ENCODE results near the gene PTDSS2.
"Not testable (repeated sequence)": the region's sequence is repeated elsewhere in the genome, so short reads cannot be mapped to it uniquely, and the experiment has no call there.

The PTDSS2 gene

DNA sequence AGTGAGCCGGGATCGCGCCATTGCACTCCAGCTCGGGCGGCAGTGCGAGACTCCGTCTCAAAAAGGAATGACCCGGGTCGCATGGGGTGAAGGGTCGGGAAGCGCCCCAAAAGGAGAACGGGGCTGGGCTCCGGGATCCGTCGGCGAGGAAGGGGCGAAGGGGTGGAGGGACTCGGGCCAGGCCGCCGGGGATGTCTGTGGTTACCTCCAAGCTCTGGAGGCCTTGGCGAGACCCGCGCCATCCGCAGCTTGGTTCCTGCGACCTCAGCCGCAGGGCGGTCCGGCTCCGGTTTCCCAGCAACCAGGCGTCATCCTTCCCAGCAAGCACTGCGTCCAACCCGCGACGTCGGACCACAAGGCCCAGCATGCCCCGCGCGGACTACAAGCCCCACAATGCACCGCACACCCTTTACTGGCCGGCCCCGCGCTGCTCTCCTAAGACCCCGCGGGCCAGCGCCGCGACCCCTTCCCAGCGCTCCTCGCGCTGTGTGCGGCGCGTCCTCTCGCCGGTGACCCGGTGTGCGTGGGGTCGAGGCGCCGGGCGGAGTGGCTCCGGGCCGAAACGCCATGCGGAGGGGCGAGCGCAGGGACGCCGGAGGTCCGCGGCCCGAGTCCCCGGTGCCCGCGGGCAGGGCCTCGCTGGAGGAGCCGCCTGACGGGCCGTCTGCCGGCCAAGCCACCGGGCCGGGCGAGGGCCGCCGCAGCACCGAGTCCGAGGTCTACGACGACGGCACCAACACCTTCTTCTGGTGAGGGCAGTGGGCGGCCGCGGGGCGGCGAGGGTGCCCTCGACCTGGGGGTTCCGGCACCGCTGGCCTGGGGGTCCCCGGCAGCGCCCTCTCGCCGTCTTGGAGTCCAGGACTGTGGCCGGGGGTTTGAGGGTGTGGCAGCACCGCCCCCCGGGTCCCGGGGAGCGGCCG is at the start of gene PTDSS2:
Gene PTDSS2, plus strand, starts transcription at position 391 of the 920 bp plus-strand sequence. Its CDS starts 177 bp downstream, at position 568.
- peak; percentile 89 for DNase-seq (ENCODE audit: low read depth)

- DNase-seq (ENCODE audit: low read depth), result not testable (repeated sequence)
Measured at GRCh38 chr11:401196-401595, 48.9 kb upstream of the PTDSS2 start.

DNA sequence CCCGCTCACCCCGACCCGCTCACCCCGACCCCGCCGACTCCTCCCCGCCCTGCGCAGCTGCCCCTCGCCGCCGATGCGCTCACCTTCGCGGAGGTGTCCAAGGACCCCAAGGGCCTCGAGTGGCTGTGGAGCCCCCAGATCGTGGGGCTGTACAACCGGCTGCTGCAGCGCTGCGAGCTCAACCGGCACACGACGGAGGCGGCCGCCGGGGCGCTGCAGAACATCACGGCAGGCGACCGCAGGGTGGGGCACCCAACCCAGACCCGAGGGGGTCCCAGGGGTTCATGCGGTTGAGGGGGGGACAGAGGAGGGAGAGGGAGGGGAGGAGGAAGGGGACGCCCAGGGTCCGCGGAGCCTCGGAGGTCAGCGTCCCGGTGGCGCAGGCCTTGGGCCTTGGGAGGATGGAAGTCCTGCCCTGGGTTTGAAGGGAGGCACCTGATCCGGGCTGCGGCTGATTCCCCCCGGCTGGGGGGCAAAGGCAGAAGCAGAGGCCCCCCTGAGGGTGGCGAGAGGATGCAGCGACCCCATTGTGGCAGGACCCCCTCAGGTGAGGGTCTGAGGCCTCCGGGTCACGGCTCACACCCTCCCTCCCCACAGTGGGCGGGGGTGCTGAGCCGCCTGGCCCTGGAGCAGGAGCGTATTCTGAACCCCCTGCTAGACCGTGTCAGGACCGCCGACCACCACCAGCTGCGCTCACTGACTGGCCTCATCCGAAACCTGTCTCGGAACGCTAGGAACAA is 46.9 kb upstream of the PTDSS2 start:
- no peak for DNase-seq (ENCODE audit: low read depth)

DNA sequence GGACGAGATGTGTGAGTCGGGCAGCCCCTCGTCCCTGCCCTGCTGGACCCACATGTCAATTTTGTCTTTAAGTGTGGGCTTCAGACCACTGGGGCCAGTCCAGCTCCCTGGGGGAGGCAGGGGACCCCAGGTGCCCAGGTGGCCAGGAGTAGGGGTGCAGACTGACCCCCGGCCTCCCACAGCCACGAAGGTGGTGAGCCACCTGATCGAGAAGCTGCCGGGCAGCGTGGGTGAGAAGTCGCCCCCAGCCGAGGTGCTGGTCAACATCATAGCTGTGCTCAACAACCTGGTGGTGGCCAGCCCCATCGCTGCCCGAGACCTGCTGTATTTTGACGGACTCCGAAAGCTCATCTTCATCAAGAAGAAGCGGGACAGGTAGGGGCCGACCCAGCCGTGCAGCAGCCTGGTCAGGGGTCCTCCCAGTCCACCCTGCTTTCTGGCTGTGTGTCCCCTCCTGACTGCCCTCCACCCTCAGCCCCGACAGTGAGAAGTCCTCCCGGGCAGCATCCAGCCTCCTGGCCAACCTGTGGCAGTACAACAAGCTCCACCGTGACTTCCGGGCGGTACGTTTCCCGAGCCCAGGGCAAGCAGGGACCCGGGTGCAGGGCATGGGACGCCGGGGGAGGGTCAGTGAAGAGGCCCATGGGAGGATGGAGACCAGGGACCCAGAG is 46.2 kb upstream of the PTDSS2 start:
- DNase-seq (ENCODE audit: low read depth), result no peak

DNA sequence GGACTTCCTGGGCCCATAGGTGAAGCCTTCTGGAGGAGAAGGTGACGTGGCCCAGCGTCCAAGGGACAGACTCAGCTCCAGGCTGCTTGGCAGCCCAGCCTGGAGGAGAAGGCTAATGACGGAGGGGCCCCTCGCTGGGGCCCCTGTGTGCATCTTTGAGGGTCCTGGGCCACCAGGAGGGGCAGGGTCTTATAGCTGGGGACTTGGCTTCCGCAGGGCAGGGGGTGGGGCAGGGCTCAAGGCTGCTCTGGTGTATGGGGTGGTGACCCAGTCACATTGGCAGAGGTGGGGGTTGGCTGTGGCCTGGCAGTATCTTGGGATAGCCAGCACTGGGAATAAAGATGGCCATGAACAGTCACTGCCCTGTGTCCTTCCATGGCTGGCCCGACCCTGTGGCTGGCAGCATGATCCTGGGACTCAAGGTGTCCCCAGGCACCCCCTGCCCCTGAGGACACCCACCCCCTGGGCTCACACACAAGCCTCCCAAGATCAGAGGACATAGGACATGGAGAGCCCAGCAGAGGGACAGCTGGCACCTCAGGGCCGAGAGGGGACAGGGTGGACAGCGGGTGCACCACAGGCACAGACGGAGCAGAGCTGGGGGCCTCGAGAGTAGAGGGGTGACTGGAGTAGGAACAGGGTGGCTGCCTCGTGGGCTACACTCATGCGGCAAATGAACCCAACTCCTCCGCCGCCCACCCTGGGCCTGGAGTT is 45.4 kb upstream of the PTDSS2 start:
- no peak for DNase-seq (ENCODE audit: low read depth)

DNA sequence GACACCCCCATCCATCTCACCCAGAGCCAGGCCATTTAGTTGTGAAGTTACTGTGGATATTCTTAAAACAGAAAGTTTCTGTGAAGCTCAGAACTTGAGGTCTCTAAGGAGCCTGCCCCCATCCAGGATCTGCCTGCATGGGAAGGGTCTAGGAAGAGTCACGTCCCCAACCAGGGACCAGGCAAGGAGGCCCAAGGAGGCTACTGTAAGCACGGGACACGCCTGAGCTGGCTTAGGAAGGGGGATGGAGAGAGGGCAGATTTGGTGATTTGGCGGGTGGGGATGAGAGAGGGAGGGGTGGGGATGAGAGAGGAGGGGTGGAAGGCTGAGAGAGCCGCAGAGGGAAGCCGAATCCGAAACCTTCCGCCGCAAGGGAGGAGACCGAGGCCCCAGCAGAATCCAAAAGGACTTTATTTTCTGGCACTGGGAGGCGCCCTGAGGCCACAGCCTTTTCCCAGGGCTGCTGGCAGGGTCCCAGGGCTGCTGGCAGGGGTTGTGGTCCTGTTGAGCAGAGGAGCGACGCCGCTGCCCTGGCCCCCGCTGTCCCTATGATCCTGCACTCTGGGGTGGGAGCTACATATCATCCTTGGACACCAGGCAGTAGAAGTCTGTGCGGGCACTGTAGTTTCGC is 44.6 kb upstream of the PTDSS2 start:
- DNase-seq (ENCODE audit: low read depth), result no peak

DNA sequence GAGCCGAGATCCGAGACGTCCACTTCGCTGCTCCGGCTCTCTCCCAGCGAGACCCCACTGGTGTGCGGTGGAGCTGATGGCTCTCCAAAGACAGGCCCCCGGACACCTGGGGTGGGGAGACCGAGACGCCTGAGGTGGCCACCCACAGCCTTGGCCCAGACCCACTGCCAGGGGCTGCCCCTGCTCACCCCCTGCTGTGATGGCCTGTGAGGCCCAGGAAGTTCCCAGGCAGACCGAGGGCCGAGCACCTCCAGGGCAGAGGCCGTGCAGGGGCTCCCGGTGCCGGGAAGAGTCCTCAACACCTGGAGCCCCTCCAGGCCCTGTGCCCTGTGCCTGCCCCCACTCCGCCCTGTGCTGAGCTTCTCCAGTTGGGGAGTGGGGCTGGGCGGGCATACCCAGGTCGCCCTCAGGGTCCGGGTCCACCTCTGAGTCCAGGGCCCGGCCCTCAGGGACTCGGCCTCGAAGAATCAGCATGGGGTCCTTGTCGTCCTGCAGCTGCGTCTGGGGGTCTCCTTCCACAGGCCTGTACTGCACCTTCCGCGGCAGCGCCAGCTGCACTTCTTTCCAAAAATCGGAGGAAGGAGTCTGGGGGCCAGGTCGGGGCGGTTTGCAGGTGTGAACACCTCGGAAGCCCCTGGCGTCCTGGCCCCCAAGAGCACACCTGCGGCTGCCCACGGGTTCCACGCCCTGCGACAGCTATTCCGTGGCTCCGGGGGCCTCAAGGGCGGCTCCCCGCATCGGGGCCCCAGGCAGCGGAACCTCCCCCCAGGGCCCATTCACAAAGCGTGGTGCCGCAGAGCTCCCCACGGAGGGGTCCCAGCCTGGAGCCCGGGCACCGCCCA is 43.9 kb upstream of the PTDSS2 start:
- DNase-seq (ENCODE audit: low read depth), result no peak

DNA sequence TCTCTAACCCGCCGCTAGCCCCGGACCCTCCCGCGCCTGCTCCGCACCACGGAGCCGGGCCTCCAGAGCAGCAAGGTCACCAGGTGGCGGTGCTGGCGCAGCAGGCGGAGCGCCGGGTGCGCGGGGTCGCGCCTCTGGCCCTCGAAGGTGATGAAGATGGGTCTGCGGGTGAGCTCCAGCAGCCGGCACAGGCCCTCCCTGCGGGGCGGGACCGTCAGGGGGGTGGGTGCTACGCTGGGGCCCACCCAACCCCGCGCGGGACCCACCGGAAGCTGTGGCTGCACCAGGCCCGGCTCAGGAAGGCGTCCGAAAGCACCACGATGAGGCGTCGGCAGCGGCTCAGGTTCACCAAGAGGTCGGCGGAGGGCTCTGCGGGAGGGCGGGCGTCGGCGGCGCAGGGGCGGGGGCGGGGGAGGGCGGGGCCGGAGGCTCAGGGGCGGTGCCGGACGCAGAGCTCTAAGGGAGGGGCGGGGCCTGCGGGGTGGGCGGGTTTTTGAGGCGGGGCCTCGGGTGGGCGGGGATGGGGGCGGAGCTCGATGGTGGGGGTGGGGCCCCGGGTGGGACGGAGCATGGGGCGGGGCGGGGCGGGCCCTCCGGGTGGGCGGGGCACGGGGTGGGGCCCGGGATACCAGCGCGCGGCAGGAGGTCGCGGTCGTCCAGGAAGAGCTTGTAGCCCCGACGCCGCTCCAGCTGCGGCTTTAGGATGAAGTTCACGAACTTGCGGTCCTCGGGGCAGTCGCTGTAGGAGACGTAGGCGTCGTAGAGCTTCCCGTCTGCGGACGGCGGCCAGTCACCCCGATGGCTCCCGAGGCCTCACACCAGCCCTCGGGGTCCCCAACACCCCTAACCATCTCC is 43.1 kb upstream of the PTDSS2 start:
- DNase-seq (ENCODE audit: low read depth), result peak; percentile 95

GRCh38 chr11:407651-408123 is 42.4 kb upstream of the PTDSS2 start:
- DNase-seq (ENCODE audit: low read depth), result no peak

GRCh38 chr11:408154-409007 is 41.7 kb upstream of the PTDSS2 start:
- no peak for DNase-seq (ENCODE audit: low read depth)

GRCh38 chr11:409008-409599 is 41.0 kb upstream of the PTDSS2 start:
- DNase-seq (ENCODE audit: low read depth), result no peak

DNA sequence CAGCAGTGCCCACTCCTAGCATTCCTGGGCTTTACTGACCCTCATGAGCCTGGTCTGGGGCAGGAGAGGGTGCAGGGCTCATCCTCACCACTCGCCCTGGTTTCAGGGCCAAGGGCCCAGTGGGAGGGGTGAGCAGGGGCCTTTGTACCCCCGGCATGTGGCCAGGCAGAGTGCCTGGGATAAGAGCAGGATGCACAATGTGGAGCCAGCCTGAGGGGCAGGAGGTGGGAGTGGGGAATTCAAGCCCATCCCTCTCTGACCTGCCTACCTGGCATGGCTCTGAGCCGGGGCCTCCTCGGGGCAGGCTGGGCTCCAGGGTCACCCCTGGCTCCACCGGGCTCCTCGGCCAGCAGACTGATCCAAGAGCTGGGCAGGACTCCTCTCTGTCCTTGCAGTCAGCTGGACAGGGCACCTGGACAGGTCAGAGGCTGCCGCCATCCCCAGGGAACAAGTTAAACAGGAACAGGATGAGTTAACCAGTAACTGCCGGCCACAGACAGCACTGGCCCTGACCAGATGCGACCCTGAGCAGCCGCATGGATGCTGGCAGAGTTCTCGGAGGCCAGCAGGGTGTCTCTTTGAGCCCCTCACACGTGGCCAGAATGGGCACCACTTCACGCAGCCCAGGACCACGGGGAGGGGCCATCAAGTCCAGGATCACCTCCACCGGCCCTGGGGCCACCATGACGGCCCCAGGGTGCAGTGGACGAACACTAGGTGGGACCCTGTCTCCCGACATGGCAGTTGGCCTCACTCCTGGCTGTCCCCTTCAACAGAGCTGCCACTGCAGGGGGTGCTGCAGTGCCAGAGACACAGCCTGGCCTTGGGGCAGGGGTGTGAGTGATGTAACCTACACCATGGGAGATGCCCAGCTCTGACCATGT is 40.2 kb upstream of the PTDSS2 start:
- no peak for DNase-seq (ENCODE audit: low read depth)

DNA sequence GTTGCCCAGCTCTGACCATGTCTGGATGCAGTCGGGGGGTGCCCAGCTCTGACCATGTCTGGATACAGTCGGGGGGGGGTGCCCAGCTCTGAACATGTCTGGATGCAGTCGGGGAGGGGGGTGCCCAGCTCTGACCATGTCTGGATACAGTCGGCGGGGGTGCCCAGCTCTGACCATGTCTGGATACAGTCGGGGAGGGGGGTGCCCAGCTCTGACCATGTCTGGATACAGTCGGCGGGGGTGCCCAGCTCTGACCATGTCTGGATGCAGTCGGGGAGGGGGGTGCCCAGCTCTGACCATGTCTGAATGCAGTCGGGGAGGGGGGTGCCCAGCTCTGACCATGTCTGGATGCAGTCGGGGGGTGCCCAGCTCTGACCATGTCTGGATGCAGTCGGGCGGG is 39.4 kb upstream of the PTDSS2 start:
- DNase-seq (ENCODE audit: low read depth), result not testable (repeated sequence)

DNA sequence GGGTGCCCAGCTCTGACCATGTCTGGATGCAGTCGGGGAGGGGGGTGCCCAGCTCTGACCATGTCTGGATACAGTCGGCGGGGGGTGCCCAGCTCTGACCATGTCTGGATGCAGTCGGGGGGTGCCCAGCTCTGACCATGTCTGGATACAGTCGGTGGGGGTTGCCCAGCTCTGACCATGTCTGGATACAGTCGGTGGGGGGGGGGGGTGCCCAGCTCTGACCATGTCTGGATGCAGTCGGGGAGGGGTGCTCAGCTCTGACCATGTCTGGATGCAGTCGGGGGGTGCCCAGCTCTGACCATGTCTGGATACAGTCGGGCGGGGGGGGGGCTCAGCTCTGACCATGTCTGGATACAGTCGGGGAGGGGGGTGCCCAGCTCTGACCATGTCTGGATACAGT is 38.6 kb upstream of the PTDSS2 start:
- not testable (repeated sequence) for DNase-seq (ENCODE audit: low read depth)

- no peak for DNase-seq (ENCODE audit: low read depth)
Measured at GRCh38 chr11:412641-413119, 37.4 kb upstream of the PTDSS2 start.

GRCh38 chr11:413120-414081 is 36.7 kb upstream of the PTDSS2 start:
- DNase-seq (ENCODE audit: low read depth), result no peak
